Neural progenitor cell (in vitro differentiated cells): ENCODE measurements around the gene NEB. TPM values are rescaled to one million over a fixed set of nuclear protein-coding genes. Genes with fewer than 3 reads are reported as not detected.

Experiments
- DNase-seq: peaks from one replicate; pipeline ENCODE4 v3.0.0-alpha.2; 2016; ENCODE audit warnings: low spot score
- H2AFZ ChIP-seq: fragments of 200-600 bp; sonication (generic); replicated peaks from 2 replicates; pipeline ENCODE4 v1.6.1; 2016; ENCODE audit warnings: antibody characterized with exemption
- H3F3A ChIP-seq: fragments of 200-600 bp; sonication (generic); 2 replicates; pipeline ENCODE4 v1.6.1; 2016; ENCODE audit warnings: antibody characterized with exemption, low read depth
- H3K27ac ChIP-seq: fragments of 200-600 bp; sonication (generic); 2 replicates; pipeline ENCODE4 v1.5.1; 2016; ENCODE audit warnings: mild to moderate bottlenecking
- H3K27me3 ChIP-seq: fragments of 200-600 bp; sonication (generic); 2 replicates; pipeline ENCODE4 v1.6.1; 2016; ENCODE audit warnings: mild to moderate bottlenecking, moderate library complexity
- H3K36me3 ChIP-seq: fragments of 200-600 bp; sonication (generic); 2 replicates; pipeline ENCODE4 v1.5.1; 2016
- H3K4me1 ChIP-seq: fragments of 200-600 bp; sonication (generic); 2 replicates; pipeline ENCODE4 v1.6.1; 2016; ENCODE audit warnings: mixed run types
- H3K4me2 ChIP-seq: fragments of 200-600 bp; sonication (generic); 2 replicates; pipeline ENCODE4 v1.6.1; 2016
- H3K4me3 ChIP-seq: fragments of 200-600 bp; sonication (generic); 2 replicates; pipeline ENCODE4 v1.5.1; 2016
- H3K79me2 ChIP-seq: fragments of 200-600 bp; sonication (generic); 2 replicates; pipeline ENCODE4 v1.6.1; 2016; ENCODE audit warnings: low read depth
- H3K9ac ChIP-seq: fragments of 200-600 bp; sonication (generic); 2 replicates; pipeline ENCODE4 v1.6.1; 2016
- H3K9me3 ChIP-seq: fragments of 200-600 bp; sonication (generic); 2 replicates; pipeline ENCODE4 v1.5.1; 2016; ENCODE audit warnings: low read depth
- H4K20me1 ChIP-seq: fragments of 200-600 bp; sonication (generic); 2 replicates; pipeline ENCODE4 v1.6.1; 2016; ENCODE audit warnings: low read depth
- H3K27ac Mint-ChIP-seq: 3 replicates; pipeline ENCODE4 v1.8.0; 2021; ENCODE audit warnings: mixed read lengths
- H3K27me3 Mint-ChIP-seq: 2 replicates; pipeline ENCODE4 v1.8.0; 2022; ENCODE audit warnings: low read depth, mild to moderate bottlenecking, inconsistent platforms, moderate library complexity, mixed read lengths; ENCODE audit not compliant: insufficient read depth
- H3K36me3 Mint-ChIP-seq: 3 replicates; pipeline ENCODE4 v1.8.0; 2021; ENCODE audit warnings: mixed read lengths
- H3K4me1 Mint-ChIP-seq: 3 replicates; pipeline ENCODE4 v1.8.0; 2021; ENCODE audit warnings: mixed read lengths
- H3K4me3 Mint-ChIP-seq: 3 replicates; pipeline ENCODE4 v1.8.0; 2021; ENCODE audit warnings: mild to moderate bottlenecking, moderate library complexity, mixed read lengths
- H3K9me3 Mint-ChIP-seq: 3 replicates; pipeline ENCODE4 v1.8.0; 2020; ENCODE audit warnings: mixed read lengths
- CTCF ChIP-seq: fragments of 200-600 bp; sonication (generic); IDR thresholded peaks from 2 replicates; pipeline ENCODE4 v1.5.1; 2017; ENCODE audit warnings: antibody characterized with exemption, mild to moderate bottlenecking
- EZH2 ChIP-seq: fragments of 200-600 bp; sonication (generic); IDR thresholded peaks from 2 replicates; pipeline ENCODE4 v1.6.1; 2017; ENCODE audit warnings: antibody characterized with exemption, mild to moderate bottlenecking, moderate library complexity
- EZH2phosphoT487 ChIP-seq: fragments of 200-600 bp; sonication (generic); IDR thresholded peaks from 2 replicates; pipeline ENCODE4 v1.6.1; 2017; ENCODE audit warnings: antibody characterized with exemption
- total RNA-seq: library from RNA; depleted of rRNA; stranded (reverse); fragments of >200 nt; gene quantifications from 2 replicates; pipeline ENCODE4 v1.2.3, GENCODE V29; 2015; ENCODE audit warnings: low replicate concordance

Gene NEB
- total RNA-seq, 1 donor from 2014 or later, result 0.49 TPM

GRCh38 chr2:151470556-151470955 is 263.7 kb downstream of the NEB start:
- Mint-ChIP-seq H3K4me1 (no peaks in the 10 kb centered on the region), H3K9me3 (peaks cover 5% of the 10 kb centered on the region), H3K4me3 (no peak overlapping the region), H3K36me3 (peaks cover 64% of the 10 kb centered on the region), H3K27me3 (no peaks in the 10 kb centered on the region), H3K27ac (no peak overlapping the region)
- Histone ChIP-seq H3K36me3 (peaks cover 68% of the 10 kb centered on the region), H3F3A (no peaks in the 10 kb centered on the region), H3K4me3 (no peak overlapping the region), H2AFZ (no peak overlapping the region), H4K20me1 (no peaks in the 10 kb centered on the region), H3K9ac (no peak overlapping the region), H3K79me2 (peaks cover 38% of the 10 kb centered on the region), H3K4me1 (no peaks in the 10 kb centered on the region), H3K27me3 (no peaks in the 10 kb centered on the region), H3K27ac (no peak overlapping the region), H3K9me3 (no peaks in the 10 kb centered on the region), H3K4me2 (no peak overlapping the region)
- TF ChIP-seq EZH2, result no peak
- TF ChIP-seq CTCF, result no peak
- no peak for TF ChIP-seq EZH2phosphoT487
- no peak for DNase-seq

GRCh38 chr2:151465771-151466170 is 268.5 kb downstream of the NEB start:
- Histone ChIP-seq H3K36me3 (peaks cover 82% of the 10 kb centered on the region), H3K4me1 (peaks cover 9% of the 10 kb centered on the region), H2AFZ (no peak overlapping the region), H3K4me2 (no peak overlapping the region), H3K27me3 (no peaks in the 10 kb centered on the region), H3F3A (no peaks in the 10 kb centered on the region), H3K4me3 (no peak overlapping the region), H3K9ac (no peak overlapping the region), H3K79me2 (peaks cover 31% of the 10 kb centered on the region), H3K27ac (no peak overlapping the region), H4K20me1 (no peaks in the 10 kb centered on the region), H3K9me3 (no peaks in the 10 kb centered on the region)
- no peak for DNase-seq
- no peak overlapping the region for H3K27ac Mint-ChIP-seq
- H3K36me3 Mint-ChIP-seq, result peaks cover 68% of the 10 kb centered on the region
- TF ChIP-seq EZH2phosphoT487, result no peak
- TF ChIP-seq EZH2, result no peak
- no peak for TF ChIP-seq CTCF
- no peak overlapping the region for H3K4me3 Mint-ChIP-seq
- H3K9me3 Mint-ChIP-seq, result peaks cover 1% of the 10 kb centered on the region
- H3K27me3 Mint-ChIP-seq, result no peaks in the 10 kb centered on the region
- H3K4me1 Mint-ChIP-seq, result no peaks in the 10 kb centered on the region

GRCh38 chr2:151459358-151459757 is 274.9 kb downstream of the NEB start:
- Histone ChIP-seq H3K4me2 (no peak overlapping the region), H3K79me2 (no peaks in the 10 kb centered on the region), H2AFZ (no peak overlapping the region), H3K27ac (no peak overlapping the region), H3K9ac (no peak overlapping the region), H4K20me1 (no peaks in the 10 kb centered on the region), H3K4me3 (no peak overlapping the region), H3K4me1 (peaks cover 9% of the 10 kb centered on the region), H3K9me3 (no peaks in the 10 kb centered on the region), H3K27me3 (no peaks in the 10 kb centered on the region), H3K36me3 (peaks cover 52% of the 10 kb centered on the region), H3F3A (no peaks in the 10 kb centered on the region)
- Mint-ChIP-seq H3K4me3 (no peak overlapping the region), H3K9me3 (no peaks in the 10 kb centered on the region), H3K36me3 (peaks cover 51% of the 10 kb centered on the region), H3K27ac (no peak overlapping the region), H3K4me1 (no peaks in the 10 kb centered on the region), H3K27me3 (no peaks in the 10 kb centered on the region)
- TF ChIP-seq CTCF (no peak), EZH2 (no peak), EZH2phosphoT487 (no peak)
- no peak for DNase-seq
